GM23338 (cell line): ENCODE measurements around the gene KHDC3L.

Experiments
- CREB1 ChIP-seq: fragments of 250-450 bp; sonication (Bioruptor Pico); IDR thresholded peaks from 2 replicates; pipeline ENCODE4 v1.5.0; 2020; ENCODE audit warnings: low read depth, mild to moderate bottlenecking, moderate library complexity
- CTCF ChIP-seq, 2 experiments: fragments of 200-600 bp in 1 of 2; sonication (generic) in 1 of 2; conservative IDR thresholded peaks; 2 replicates each; pipeline versions ENCODE4 v1.5.1 to v1.6.1; 2016 to 2017; ENCODE audit warnings: antibody characterized with exemption in 2 of 2, low read depth in 2 of 2, mild to moderate bottlenecking in 2 of 2, moderate library complexity in 1 of 2
- ETS1 ChIP-seq: IDR thresholded peaks from 2 replicates; pipeline ENCODE4 v1.6.1; 2016; ENCODE audit warnings: antibody characterized with exemption
- EZH2 ChIP-seq: fragments of 200-600 bp; sonication (generic); IDR thresholded peaks from one replicate; pipeline ENCODE4 v1.8.0; 2017; ENCODE audit warnings: antibody characterized with exemption, mild to moderate bottlenecking, low read depth; ENCODE audit not compliant: unreplicated experiment
- EZH2phosphoT487 ChIP-seq: fragments of 200-600 bp; sonication (generic); IDR thresholded peaks from one replicate; pipeline ENCODE4 v1.8.1; 2018; ENCODE audit warnings: antibody characterized with exemption; ENCODE audit not compliant: unreplicated experiment
- POLR2AphosphoS5 ChIP-seq: IDR thresholded peaks from 2 replicates; pipeline ENCODE4 v1.6.1; 2016; ENCODE audit warnings: antibody characterized with exemption, low read depth
- REST ChIP-seq: IDR thresholded peaks from one replicate; pipeline ENCODE4 v1.6.1; 2018; ENCODE audit warnings: antibody characterized with exemption; ENCODE audit not compliant: unreplicated experiment

DNA sequence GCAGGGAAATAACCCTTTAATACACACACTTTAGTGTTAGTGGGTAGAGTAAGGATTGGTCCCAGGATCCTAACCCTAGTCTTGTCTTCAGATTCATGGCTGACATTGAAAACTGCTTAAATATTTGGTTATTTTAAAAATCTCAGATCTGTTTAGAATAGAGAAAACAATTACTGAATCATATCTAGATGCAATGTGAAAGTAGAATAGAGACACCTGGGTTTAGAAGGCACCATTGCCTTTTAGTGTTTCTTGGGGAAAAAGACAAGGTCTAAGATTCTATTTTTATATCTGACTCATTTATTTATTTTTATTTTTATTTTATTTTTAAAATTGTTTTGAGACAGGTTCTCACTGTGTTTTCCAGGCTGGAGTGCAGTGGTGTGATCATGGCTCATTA is 38.2 kb downstream of the KHDC3L start:
- no peak for TF ChIP-seq EZH2
- TF ChIP-seq CTCF (conservative IDR thresholded peaks at IDR 0.05; ENCODE audit: low read depth in 2 of 2): no peak
- no peak for TF ChIP-seq POLR2AphosphoS5
- no peak for TF ChIP-seq CREB1 (CRISPR knock-in tag)
- no peak for TF ChIP-seq REST
- no peak for TF ChIP-seq ETS1
- TF ChIP-seq EZH2phosphoT487: no peak
